T1000 (cell line): ENCODE measurements around the gene LCE2C.

ENCODE experiments used
- DNase-seq: peaks from one replicate; lab custom pipeline; 2025; ENCODE audit warnings: mixed read lengths; lab: John Stamatoyannopoulos, UW

Gene LCE2C

GRCh38 chr1:152725261-152725660, 50.2 kb downstream of the LCE2C start:
- no peak for DNase-seq
